ENCODE data around the gene MAST1.
A peak's percentile ranks its signal among the peaks of the same experiment; 100 is the strongest.
"Not testable (repeated sequence)": the region's sequence is repeated elsewhere in the genome, so short reads cannot be mapped to it uniquely, and the experiment has no call there.

Gene MAST1

GRCh38 chr19:12801466-12802266 lies 36.6 kb upstream of the MAST1 start, which contains the start of the genes PRDX2 and THSD8:
PRDX2 (minus strand) TSS chr19:12801800; CDS start chr19:12801261, 539 bp downstream.
THSD8 (plus strand) TSS chr19:12802069; CDS start chr19:12802072, 3 bp downstream.
- DNase-seq: peak; percentile 78

GRCh38 chr19:12802267-12803106 lies 35.8 kb upstream of the MAST1 start:
- no peak for DNase-seq

- DNase-seq: no peak
These were observed 34.3 kb upstream of the MAST1 start for GRCh38 chr19:12804051-12804450.

GRCh38 chr19:12806242-12807081 lies 31.9 kb upstream of the MAST1 start, which contains the start of gene RNASEH2A:
RNASEH2A (plus strand) TSS chr19:12806584; CDS start chr19:12806674, 90 bp downstream.
- peak; percentile 86 for DNase-seq

GRCh38 chr19:12815088-12815487 lies 23.2 kb upstream of the MAST1 start:
- no peak for DNase-seq

GRCh38 chr19:12817188-12817587 lies 21.1 kb upstream of the MAST1 start:
- DNase-seq: not testable (repeated sequence)

- not testable (repeated sequence) for DNase-seq
These were observed 20.5 kb upstream of the MAST1 start for GRCh38 chr19:12817810-12818209.

GRCh38 chr19:12821761-12822160 lies 16.6 kb upstream of the MAST1 start:
- no peak for DNase-seq

- peak; percentile 41 for DNase-seq
These were observed 12.8 kb upstream of the MAST1 start for GRCh38 chr19:12825254-12826131.

GRCh38 chr19:12828494-12828893 lies 9.8 kb upstream of the MAST1 start:
- DNase-seq: peak; percentile 32

- no peak for DNase-seq
These were observed 4.9 kb upstream of the MAST1 start for GRCh38 chr19:12833418-12833737.

GRCh38 chr19:12833738-12834565 lies 4.4 kb upstream of the MAST1 start:
- DNase-seq: peak; percentile 41

GRCh38 chr19:12834566-12834943 lies 3.8 kb upstream of the MAST1 start, which contains the start of gene RTBDN:
RTBDN (minus strand) TSS chr19:12834579; CDS start chr19:12829979, 4,600 bp downstream.
- no peak for DNase-seq

GRCh38 chr19:12834976-12835757 lies 3.1 kb upstream of the MAST1 start:
- peak; percentile 36 for DNase-seq

- no peak for DNase-seq
These were observed 1.8 kb upstream of the MAST1 start for GRCh38 chr19:12836529-12836863.

- no peak for DNase-seq
These were observed 1.1 kb upstream of the MAST1 start for GRCh38 chr19:12837225-12837624.

GRCh38 chr19:12838886-12839756 lies 806 bp downstream of the MAST1 start:
- DNase-seq: no peak

GRCh38 chr19:12840091-12841079 lies 2.1 kb downstream of the MAST1 start:
- peak; percentile 32 for DNase-seq

Measured in stimulated activated CD4-positive, alpha-beta T cell treated with anti-CD3 and anti-CD28 coated beads, Interleukin-4, amount 100 ng/mL, for 1 hour (primary cell).